GM12864 (cell line): ENCODE measurements around the gene OR56B4.

Experiments used
- DNase-seq: peaks from one replicate; pipeline ENCODE4 v3.0.0-alpha.2; 2011; ENCODE audit warnings: low read depth
- H3K4me3 ChIP-seq: 2 replicates; pipeline ENCODE4 v1.5.1; 2011; ENCODE audit warnings: mild to moderate bottlenecking, low read depth, low read length, control low read depth
- CTCF ChIP-seq: IDR thresholded peaks from 2 replicates; pipeline ENCODE4 v1.5.1; 2011; ENCODE audit warnings: low read depth, mild to moderate bottlenecking, moderate library complexity, low read length, control low read depth, inconsistent platforms; ENCODE audit errors: missing control alignments

The OR56B4 gene

GRCh38 chr11:6151117-6151516 is 43.6 kb downstream of the OR56B4 start:
- no peak overlapping the region for H3K4me3 ChIP-seq
- DNase-seq: no peak
- no peak for TF ChIP-seq CTCF

GRCh38 chr11:6152126-6152525 is 44.6 kb downstream of the OR56B4 start:
- DNase-seq: no peak
- TF ChIP-seq CTCF: no peak
- no peak overlapping the region for H3K4me3 ChIP-seq

- no peak for TF ChIP-seq CTCF
- no peak overlapping the region for H3K4me3 ChIP-seq
- DNase-seq: no peak
Observed at GRCh38 chr11:6156628-6157359, 49.3 kb downstream of the OR56B4 start.
